Motor neuron (in vitro differentiated cells): ENCODE data around the gene RTF2. TPM values are rescaled to one million over a fixed set of nuclear protein-coding genes. Genes with fewer than 3 reads are reported as not detected.
A peak's percentile ranks its signal among the peaks of the same experiment; 100 is the strongest.

Experiments used
- ATAC-seq, 8 experiments: fragments of 200-7000 bp; cut with Tn5 transposase; replicated peaks in 6 of 8; 2 replicates each; pipeline ENCODE4 v1.8.0; 2021; ENCODE audit warnings: mild to moderate bottlenecking in 8 of 8, moderate library complexity in 8 of 8
- H3K27ac ChIP-seq, 2 donors: fragments of 250-450 bp; sonication (Bioruptor Pico); 2 replicates each; pipeline ENCODE4 v1.9.0; 2021; ENCODE audit warnings: antibody characterized with exemption in 2 of 2, mild to moderate bottlenecking in 2 of 2, moderate library complexity in 1 of 2
- H3K4me1 ChIP-seq, 2 donors: fragments of 250-450 bp; sonication (Bioruptor Pico); replicated peaks in 1 of 2; 2 replicates each; pipeline ENCODE4 v1.6.1; 2021; ENCODE audit warnings: antibody characterized with exemption in 2 of 2, mild to moderate bottlenecking in 2 of 2, moderate library complexity in 1 of 2
- H3K4me3 ChIP-seq, 5 donors: fragments of 250-450 bp; sonication (Bioruptor Pico); 2 replicates each; pipeline ENCODE4 v1.9.0; 2021; ENCODE audit warnings: antibody characterized with exemption in 5 of 5, mild to moderate bottlenecking in 5 of 5, moderate library complexity in 4 of 5
- WGBS, 10 experiments: fragments of 450-650 bp; shearing (Covaris generic); methylation state at CpG; one replicate each; pipeline ENCODE4 v1.0.0; 2022; 5-methylcytosine and 5-hydroxymethylcytosine counted together
- in situ Hi-C, 9 experiments: fragments of 400-800 bp; cut with MboI; loops; one replicate each; pipeline ENCODE4 v1.15.0; 2021; ENCODE audit warnings: low sequenced_read_pairs in 9 of 9, low pct_unique_long_range_greater_than_20kb in 2 of 9; ENCODE audit not compliant: unreplicated experiment in 9 of 9
- total RNA-seq, 8 experiments: library from RNA; unstranded; fragments of 300-600 nt; gene quantifications; 2 replicates each; pipeline versions ENCODE4 v1.2.3 to v1.2.4, GENCODE V29; 2022

The RTF2 gene
- total RNA-seq, 8 experiments from 2014 or later, result 71.5 to 90.5 (median 74.8) TPM

GRCh38 chr20:56443654-56444540 lies 24.5 kb upstream of the RTF2 start:
- WGBS, 10 experiments, result 26 to 100% (median 77%) methylated on average over 1 to 27 of the region's 27 CpGs
- Histone ChIP-seq H3K4me1 (no peaks in the 10 kb centered on the region), H3K27ac (no peak overlapping the region), H3K4me3 (no peak overlapping the region)
- peak in 3 of 8 experiments; percentile 64 to 92 (median 86) for ATAC-seq
- in situ Hi-C loops, result no loop called here

- no peak overlapping the region for H3K27ac ChIP-seq
- H3K4me3 ChIP-seq, result no peak overlapping the region
- H3K4me1 ChIP-seq, result no peaks in the 10 kb centered on the region
- no peak for ATAC-seq
- 74 to 100% (median 80%) methylated on average over 1 to 2 of the region's 3 CpGs; no CpG with 5 or more reads in 5 of the 10 experiments for WGBS, 10 experiments
- in situ Hi-C loops, result no loop called here
Observed at GRCh38 chr20:56445130-56445529, 23.3 kb upstream of the RTF2 start.

DNA sequence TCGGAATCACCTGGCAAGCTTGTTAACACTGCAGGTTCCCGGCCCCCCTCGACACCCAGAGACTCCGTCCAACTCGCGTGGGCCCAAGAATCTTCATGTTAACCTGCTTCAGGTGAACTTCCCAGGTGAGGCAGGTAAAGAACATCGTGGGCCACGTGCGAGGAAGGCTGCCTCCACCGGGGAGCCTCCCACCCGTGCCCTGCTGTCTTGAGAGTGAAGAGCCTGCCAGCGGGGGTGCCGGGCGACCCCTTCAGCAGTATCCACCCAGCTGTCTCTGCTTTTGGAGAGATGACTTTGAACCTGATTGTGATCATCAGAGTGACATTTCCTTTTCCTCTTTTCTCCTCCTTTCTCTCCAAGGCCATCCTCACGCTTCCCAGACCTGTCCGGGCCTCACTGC lies 22.9 kb upstream of the RTF2 start:
- Histone ChIP-seq H3K4me1 (no peaks in the 10 kb centered on the region), H3K4me3 (no peak overlapping the region), H3K27ac (no peak overlapping the region)
- in situ Hi-C loops, result no loop called here
- 67 to 100% (median 86%) methylated on average over 1 to 13 of the region's 16 CpGs; no CpG with 5 or more reads in 4 of the 10 experiments for WGBS, 10 experiments
- no peak for ATAC-seq

- in situ Hi-C loops, result no loop called here
- no peak overlapping the region for H3K27ac ChIP-seq
- ATAC-seq, result no peak
- H3K4me1 ChIP-seq, result no peaks in the 10 kb centered on the region
- no peak overlapping the region for H3K4me3 ChIP-seq
Observed at GRCh38 chr20:56447227-56447626, 21.2 kb upstream of the RTF2 start.

DNA sequence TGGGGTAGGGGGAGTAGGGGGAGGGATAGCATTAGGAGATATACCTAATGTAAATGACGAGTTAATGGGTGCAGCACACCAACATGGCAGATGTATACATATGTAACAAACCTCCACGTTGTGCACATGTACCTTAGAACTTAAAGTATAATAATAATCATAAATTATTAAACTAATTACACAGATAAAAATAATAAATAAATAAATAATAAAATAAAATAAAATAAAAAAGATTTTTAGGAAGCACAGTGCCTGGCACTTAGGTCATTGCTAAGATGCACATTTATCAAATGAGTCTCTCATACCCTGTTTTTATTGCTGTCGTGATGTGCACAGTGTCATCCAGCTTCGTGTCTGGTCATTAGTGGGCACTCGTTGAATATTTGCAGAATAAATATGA lies 19.0 kb upstream of the RTF2 start:
- Histone ChIP-seq H3K4me3 (no peak overlapping the region), H3K27ac (no peak overlapping the region), H3K4me1 (no peaks in the 10 kb centered on the region)
- in situ Hi-C loops, result no loop called here
- no peak for ATAC-seq
- 39 to 89% (median 81%) methylated on average over 3 to 5 of the region's 5 CpGs; no CpG with 5 or more reads in 1 of the 10 experiments for WGBS, 10 experiments

GRCh38 chr20:56451056-56451765 lies 17.2 kb upstream of the RTF2 start:
- 48 to 86% (median 68%) methylated on average over 2 to 11 of the region's 13 CpGs; no CpG with 5 or more reads in 1 of the 10 experiments for WGBS, 10 experiments
- Histone ChIP-seq H3K4me1 (no peaks in the 10 kb centered on the region), H3K27ac (no peak overlapping the region), H3K4me3 (no peak overlapping the region)
- no peak for ATAC-seq
- in situ Hi-C loops, result no loop called here

GRCh38 chr20:56453352-56453751 lies 15.1 kb upstream of the RTF2 start:
- WGBS, 10 experiments, result 40 to 100% (median 65%) methylated on average over 1 to 5 of the region's 5 CpGs; no CpG with 5 or more reads in 1 of the 10 experiments
- no peak for ATAC-seq

GRCh38 chr20:56454754-56455153 lies 13.7 kb upstream of the RTF2 start:
- H3K4me3 ChIP-seq, result no peak overlapping the region
- ATAC-seq, result no peak
- H3K4me1 ChIP-seq, result no peaks in the 10 kb centered on the region
- H3K27ac ChIP-seq, result no peak overlapping the region
- WGBS, 10 experiments, result 50 to 87% (median 73%) methylated on average over 1 to 7 of the region's 7 CpGs
- in situ Hi-C loops, result no loop called here

More at GRCh38 chr20:56453352-56453751, 15.1 kb upstream of the RTF2 start:
- no peaks in the 10 kb centered on the region for H3K4me1 ChIP-seq
- in situ Hi-C loops, result no loop called here
- H3K27ac ChIP-seq, result no peak overlapping the region
- no peak overlapping the region for H3K4me3 ChIP-seq

- in situ Hi-C loops, result no loop called here
- 48 to 92% (median 82%) methylated on average over 2 to 12 of the region's 22 CpGs; no CpG with 5 or more reads in 1 of the 10 experiments for WGBS, 10 experiments
- no peak overlapping the region for H3K4me3 ChIP-seq
- ATAC-seq, result no peak
- no peak overlapping the region for H3K27ac ChIP-seq
- no peaks in the 10 kb centered on the region for H3K4me1 ChIP-seq
Observed at GRCh38 chr20:56458206-56458821, 10.1 kb upstream of the RTF2 start.

DNA sequence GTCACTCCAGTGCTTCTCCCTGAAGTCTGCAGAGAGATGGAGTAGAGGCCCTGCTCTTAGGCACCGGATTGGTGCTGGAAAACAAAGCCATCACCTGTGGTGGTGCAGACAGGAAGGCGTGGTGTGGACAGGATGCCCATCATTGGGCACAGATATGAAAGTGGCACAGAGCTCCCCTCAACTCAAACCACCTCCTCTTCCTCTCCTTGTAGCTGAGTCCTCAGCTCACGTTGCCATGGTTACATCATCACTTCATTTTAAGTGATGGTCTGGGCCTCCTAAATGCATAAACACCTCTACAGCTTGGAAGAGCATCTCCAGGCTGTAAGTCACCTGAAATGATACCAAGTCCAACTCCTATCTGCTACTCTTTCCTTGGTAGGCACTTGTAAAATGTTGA lies 8.0 kb upstream of the RTF2 start:
- no peak for ATAC-seq
- no peak overlapping the region for H3K27ac ChIP-seq
- H3K4me3 ChIP-seq, result no peak overlapping the region
- WGBS, 10 experiments, result 11 to 71% (median 45%) methylated on average over 1 to 3 of the region's 3 CpGs; no CpG with 5 or more reads in 2 of the 10 experiments
- in situ Hi-C loops, result no loop called here
- H3K4me1 ChIP-seq, result no peaks in the 10 kb centered on the region

- in situ Hi-C loops, result no loop called here
- Histone ChIP-seq H3K4me1 (no peaks in the 10 kb centered on the region), H3K27ac (no peak overlapping the region), H3K4me3 (no peak overlapping the region)
- ATAC-seq, result no peak
- WGBS, 10 experiments, result 0 to 60% (median 43%) methylated on average over 1 to 3 of the region's 3 CpGs; no CpG with 5 or more reads in 1 of the 10 experiments
Observed at GRCh38 chr20:56461576-56461975, 6.9 kb upstream of the RTF2 start.

GRCh38 chr20:56463428-56463827 lies 5.0 kb upstream of the RTF2 start:
- Histone ChIP-seq H3K27ac (no peak overlapping the region), H3K4me3 (no peak overlapping the region), H3K4me1 (peaks cover 0 to 4% of the 10 kb centered on the region in 2 donors)
- ATAC-seq, result no peak
- 61 to 100% (median 83%) methylated on average over 1 to 3 of the region's 3 CpGs; no CpG with 5 or more reads in 1 of the 10 experiments for WGBS, 10 experiments
- in situ Hi-C loops, result no loop called here

GRCh38 chr20:56465997-56466396 lies 2.4 kb upstream of the RTF2 start:
- 20 to 100% (median 74%) methylated on average over 2 to 7 of the region's 7 CpGs; no CpG with 5 or more reads in 1 of the 10 experiments for WGBS, 10 experiments
- no peak overlapping the region for H3K27ac ChIP-seq
- H3K4me1 ChIP-seq, result peaks cover 9 to 14% of the 10 kb centered on the region in 2 donors
- no peak overlapping the region for H3K4me3 ChIP-seq
- no peak for ATAC-seq
- in situ Hi-C loops, result no loop called here
